GM13976 (cell line): ENCODE data around the gene FZD8.

ENCODE experiments used
- DNase-seq: peaks from one replicate; pipeline ENCODE4 v3.0.0; 2012; ENCODE audit warnings: low spot score
- CTCF ChIP-seq: IDR thresholded peaks from 2 replicates; pipeline ENCODE4 v1.5.1; 2012; ENCODE audit warnings: borderline replicate concordance, mild to moderate bottlenecking; ENCODE audit not compliant: insufficient read depth; ENCODE audit errors: extremely low read depth, missing control alignments, control extremely low read depth
- in situ Hi-C: fragments of 300-500 bp; cut with MboI; formaldehyde crosslinking; loops from one replicate; pipeline ENCODE4 v1.12.0; 2022; ENCODE audit warnings: low sequenced_read_pairs, mixed read lengths, inconsistent platforms; ENCODE audit not compliant: unreplicated experiment

The FZD8 gene

GRCh38 chr10:35607475-35608327, 34.4 kb downstream of the FZD8 start:
- in situ Hi-C loops, result no loop called here
- TF ChIP-seq CTCF, result no peak
- DNase-seq, result peak; percentile 31

GRCh38 chr10:35606430-35606829, 35.7 kb downstream of the FZD8 start:
- no peak for DNase-seq
- in situ Hi-C loops, result no loop called here
- no peak for TF ChIP-seq CTCF

GRCh38 chr10:35605191-35605590, 36.9 kb downstream of the FZD8 start, which contains the start of gene GJD4:
GJD4 (plus strand) TSS chr10:35605341; CDS start chr10:35605568, 227 bp downstream.
- DNase-seq, result no peak
- no peak for TF ChIP-seq CTCF
- in situ Hi-C loops, result no loop called here

GRCh38 chr10:35600193-35600592, 41.9 kb downstream of the FZD8 start:
- TF ChIP-seq CTCF, result no peak
- no peak for DNase-seq
- in situ Hi-C loops, result no loop called here

- DNase-seq, result no peak
- in situ Hi-C loops, result no loop called here
Observed at GRCh38 chr10:35598379-35598778, 43.7 kb downstream of the FZD8 start.

GRCh38 chr10:35595106-35595505, 47.0 kb downstream of the FZD8 start:
- in situ Hi-C loops, result no loop called here
- no peak for TF ChIP-seq CTCF

More at GRCh38 chr10:35598379-35598778, 43.7 kb downstream of the FZD8 start:
- no peak for TF ChIP-seq CTCF

More at GRCh38 chr10:35595106-35595505, 47.0 kb downstream of the FZD8 start:
- no peak for DNase-seq
